Endothelial cell of umbilical vein (primary cell): ENCODE results near the gene SNX3.

ENCODE experiments used
- EZH2 ChIP-seq: IDR thresholded peaks from 2 replicates; pipeline ENCODE4 v1.6.1; 2012; ENCODE audit warnings: borderline replicate concordance, low read depth, mild to moderate bottlenecking, moderate library complexity, low read length, inconsistent platforms; ENCODE audit not compliant: severe bottlenecking
- GATA2 ChIP-seq: IDR thresholded peaks from 2 replicates; pipeline ENCODE4 v1.7.0; 2011; ENCODE audit warnings: low read depth, mild to moderate bottlenecking, moderate library complexity, mixed read lengths, low read length; ENCODE audit not compliant: insufficient read length, insufficient read depth
- JUN ChIP-seq: IDR thresholded peaks from 2 replicates; pipeline ENCODE4 v1.6.1; 2011; ENCODE audit warnings: borderline replicate concordance, low read depth; ENCODE audit not compliant: insufficient read length, insufficient read depth
- MAX ChIP-seq: IDR thresholded peaks from 2 replicates; pipeline ENCODE4 v1.6.1; 2011; ENCODE audit not compliant: insufficient read depth, insufficient read length
- MYC ChIP-seq: IDR thresholded peaks from one replicate; pipeline ENCODE4 v1.6.1; 2011; ENCODE audit warnings: mild to moderate bottlenecking, low read depth, low read length
- POLR2A ChIP-seq: IDR thresholded peaks from 2 replicates; pipeline ENCODE4 v1.6.1; 2012; ENCODE audit warnings: low read depth, mild to moderate bottlenecking, control low read depth, low read length
- POLR2AphosphoS5 ChIP-seq: IDR thresholded peaks from 2 replicates; pipeline ENCODE4 v1.6.1; 2012; ENCODE audit warnings: low read depth, mild to moderate bottlenecking, control low read depth, low read length, moderate library complexity; ENCODE audit not compliant: insufficient read depth
- TF ChIP-seq, protein P1 (sequence below), 2 donors: IDR thresholded peaks; 1 replicate in 1 of 2; 2 replicates in 1 of 2; pipeline ENCODE4 v1.5.1; 2011; ENCODE audit warnings: low read length in 2 of 2, mild to moderate bottlenecking in 2 of 2, moderate library complexity in 2 of 2, control low read depth in 1 of 2, inconsistent platforms in 1 of 2, low read depth in 1 of 2; ENCODE audit not compliant: insufficient read depth in 1 of 2; ENCODE audit errors: extremely low read depth in 1 of 2

GRCh38 chr6:108228416-108228815 lies 32.4 kb downstream of the SNX3 start:
- TF ChIP-seq, protein P1, sequence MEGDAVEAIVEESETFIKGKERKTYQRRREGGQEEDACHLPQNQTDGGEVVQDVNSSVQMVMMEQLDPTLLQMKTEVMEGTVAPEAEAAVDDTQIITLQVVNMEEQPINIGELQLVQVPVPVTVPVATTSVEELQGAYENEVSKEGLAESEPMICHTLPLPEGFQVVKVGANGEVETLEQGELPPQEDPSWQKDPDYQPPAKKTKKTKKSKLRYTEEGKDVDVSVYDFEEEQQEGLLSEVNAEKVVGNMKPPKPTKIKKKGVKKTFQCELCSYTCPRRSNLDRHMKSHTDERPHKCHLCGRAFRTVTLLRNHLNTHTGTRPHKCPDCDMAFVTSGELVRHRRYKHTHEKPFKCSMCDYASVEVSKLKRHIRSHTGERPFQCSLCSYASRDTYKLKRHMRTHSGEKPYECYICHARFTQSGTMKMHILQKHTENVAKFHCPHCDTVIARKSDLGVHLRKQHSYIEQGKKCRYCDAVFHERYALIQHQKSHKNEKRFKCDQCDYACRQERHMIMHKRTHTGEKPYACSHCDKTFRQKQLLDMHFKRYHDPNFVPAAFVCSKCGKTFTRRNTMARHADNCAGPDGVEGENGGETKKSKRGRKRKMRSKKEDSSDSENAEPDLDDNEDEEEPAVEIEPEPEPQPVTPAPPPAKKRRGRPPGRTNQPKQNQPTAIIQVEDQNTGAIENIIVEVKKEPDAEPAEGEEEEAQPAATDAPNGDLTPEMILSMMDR (IDR thresholded peaks at IDR 0.05; ENCODE audit: extremely low read depth in 1 of 2, insufficient read depth in 1 of 2, low read depth in 1 of 2, low read length in 2 of 2): no peak
- TF ChIP-seq POLR2A: no peak
- TF ChIP-seq POLR2AphosphoS5: no peak
- no peak for TF ChIP-seq EZH2
- no peak for TF ChIP-seq MAX
- TF ChIP-seq JUN: no peak
- no peak for TF ChIP-seq GATA2
- TF ChIP-seq MYC: no peak
